Activated CD8-positive, alpha-beta memory T cell treated with anti-CD3 and anti-CD28 coated beads for 4 hours (primary cell): ENCODE measurements around the gene NDUFAF3.
"Not testable (repeated sequence)": the region's sequence is repeated elsewhere in the genome, so short reads cannot be mapped to it uniquely, and the experiment has no call there.

Source experiments
- DNase-seq, 2 donors: peaks; one replicate each; pipeline ENCODE4 v3.0.0-alpha.2; 2020; ENCODE audit warnings: low read depth in 2 of 2

The NDUFAF3 gene

DNA sequence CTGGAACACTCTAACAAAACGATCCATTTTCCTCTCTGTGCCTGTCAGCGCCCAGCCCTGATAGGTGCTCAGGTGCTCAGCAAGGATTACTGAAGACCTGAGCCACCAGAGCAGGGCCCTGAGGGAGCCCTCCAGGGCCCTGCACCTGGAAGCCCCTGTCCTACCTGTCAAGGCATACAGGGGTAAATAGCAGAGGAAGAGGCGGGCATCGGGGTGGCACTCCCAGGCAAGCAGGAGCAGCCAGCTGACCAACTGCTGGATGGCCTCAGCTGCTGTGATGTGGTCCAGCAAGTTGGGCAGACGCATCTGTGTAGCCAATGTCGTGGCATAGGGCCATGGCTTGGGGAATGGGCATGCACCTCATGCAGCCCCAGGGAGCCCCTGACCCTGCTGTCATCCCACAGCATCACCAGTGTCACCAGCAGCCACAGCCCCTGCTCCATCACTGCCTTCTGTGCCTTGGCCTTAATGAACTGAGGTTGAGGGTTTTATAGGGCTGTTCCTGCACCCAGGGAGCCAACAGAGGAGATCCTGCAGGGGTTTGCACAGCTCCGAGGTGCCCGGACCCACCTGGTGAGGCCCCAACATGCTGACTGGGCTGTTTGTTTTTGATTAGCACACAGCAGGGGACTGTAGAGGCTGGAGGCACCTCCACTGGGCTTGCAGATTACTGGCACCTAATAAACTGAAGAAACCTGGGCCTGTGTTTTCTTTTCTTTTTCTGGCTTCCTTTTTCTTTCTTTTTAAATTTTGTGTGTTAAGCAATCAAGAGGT lies 22.6 kb upstream of the NDUFAF3 start:
- DNase-seq = no peak

DNA sequence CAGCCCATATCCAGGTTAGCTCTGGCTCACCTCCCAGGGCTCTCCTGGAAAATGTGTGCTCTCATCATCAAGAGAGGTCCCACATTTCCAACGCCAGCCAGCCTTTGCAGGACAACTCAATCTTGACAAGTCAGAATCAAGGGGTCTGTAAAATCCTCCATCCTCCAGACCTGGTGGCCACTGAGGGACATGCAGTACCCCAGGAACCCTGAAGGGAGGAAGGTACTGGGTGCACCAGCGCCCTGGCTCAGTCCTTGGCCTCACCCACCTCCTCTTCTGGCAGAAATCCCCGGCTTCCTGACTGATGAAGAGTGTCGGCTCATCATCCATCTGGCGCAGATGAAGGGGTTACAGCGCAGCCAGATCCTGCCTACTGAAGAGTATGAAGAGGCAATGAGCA lies 20.8 kb upstream of the NDUFAF3 start:
- DNase-seq = no peak

DNA sequence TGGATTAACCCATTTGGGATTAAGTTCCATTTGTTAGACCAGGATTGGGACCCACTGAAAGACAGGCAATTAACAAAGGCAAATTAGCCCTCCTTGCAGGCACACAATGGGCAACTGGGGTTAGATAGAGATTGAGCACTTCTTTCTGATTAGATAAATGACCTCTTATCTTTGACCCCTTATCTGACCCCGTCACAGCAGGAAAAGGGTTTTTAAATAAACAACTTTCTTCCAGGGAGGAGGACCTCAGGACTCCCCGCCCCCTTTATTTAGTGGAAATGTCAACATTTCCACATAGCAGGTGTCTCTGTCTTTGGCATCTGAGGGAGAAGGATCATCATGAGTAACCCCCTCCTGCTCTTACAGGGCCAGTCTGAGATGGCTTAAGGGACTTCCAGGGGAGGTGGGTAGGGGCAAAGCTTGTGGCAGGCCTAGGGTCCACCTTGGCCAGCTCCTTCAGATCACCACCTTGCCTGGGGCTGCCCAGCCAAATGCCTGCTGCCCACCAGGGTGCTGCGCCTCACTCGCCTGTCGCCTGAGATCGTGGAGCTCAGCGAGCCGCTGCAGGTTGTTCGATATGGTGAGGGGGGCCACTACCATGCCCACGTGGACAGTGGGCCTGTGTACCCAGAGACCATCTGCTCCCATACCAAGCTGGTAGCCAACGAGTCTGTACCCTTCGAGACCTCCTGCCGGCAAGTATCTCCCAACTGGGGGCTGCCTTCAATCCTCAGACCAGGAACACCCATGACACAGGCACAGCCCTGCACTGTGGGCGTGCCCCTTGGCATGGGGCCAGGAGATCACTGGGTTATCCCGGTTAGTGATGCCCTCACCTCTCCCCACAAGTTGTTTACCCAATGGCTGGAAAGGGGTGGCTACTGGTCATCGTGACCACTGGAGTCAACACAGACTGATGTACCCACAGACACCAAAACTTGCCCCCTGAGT lies 17.3 kb upstream of the NDUFAF3 start:
- DNase-seq = no peak

DNA sequence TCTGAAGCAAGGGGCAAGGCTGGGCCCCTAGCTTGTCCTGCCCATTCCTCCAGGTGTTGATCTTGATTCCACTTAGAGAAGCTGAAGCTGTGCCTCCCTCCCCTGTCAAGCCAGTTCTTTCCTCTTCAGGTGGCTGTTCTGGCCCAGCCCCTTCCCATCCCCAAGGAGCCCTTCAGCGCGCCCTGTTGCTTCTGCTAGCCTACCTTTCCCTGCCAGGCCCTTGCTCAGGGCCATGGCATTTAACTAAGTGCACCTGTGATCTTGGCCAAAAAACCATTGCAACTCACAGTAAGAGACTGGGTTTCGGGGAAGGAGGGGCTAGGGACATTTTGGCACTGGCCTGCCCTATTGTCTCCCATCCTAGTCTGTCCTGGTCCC lies 16.6 kb upstream of the NDUFAF3 start:
- no peak for DNase-seq

- DNase-seq = no peak
Measured at GRCh38 chr3:49005998-49006397, 15.9 kb upstream of the NDUFAF3 start.

DNA sequence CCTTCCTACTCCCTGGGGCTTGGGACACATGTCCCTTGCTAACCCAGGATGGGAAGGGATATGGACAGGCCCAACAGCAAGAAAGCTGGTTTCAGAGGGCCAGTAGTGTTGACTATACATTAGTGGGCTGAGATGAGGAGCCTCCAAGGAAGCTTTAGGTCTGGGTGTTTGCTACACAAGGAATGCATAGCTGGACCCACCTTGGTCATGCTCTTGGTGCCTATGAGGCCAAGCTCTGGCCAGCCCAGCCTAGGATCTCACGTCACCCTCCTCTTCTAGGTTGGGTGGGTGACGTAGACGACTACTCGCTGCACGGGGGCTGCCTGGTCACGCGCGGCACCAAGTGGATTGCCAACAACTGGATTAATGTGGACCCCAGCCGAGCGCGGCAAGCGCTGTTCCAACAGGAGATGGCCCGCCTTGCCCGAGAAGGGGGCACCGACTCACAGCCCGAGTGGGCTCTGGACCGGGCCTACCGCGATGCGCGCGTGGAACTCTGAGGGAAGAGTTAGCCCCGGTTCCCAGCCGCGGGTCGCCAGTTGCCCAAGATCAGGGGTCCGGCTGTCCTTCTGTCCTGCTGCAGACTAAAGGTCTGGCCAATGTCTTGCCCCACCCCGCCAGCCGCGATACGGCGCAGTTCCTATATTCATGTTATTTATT lies 15.4 kb upstream of the NDUFAF3 start:
- no peak for DNase-seq

- peak; percentile 91 to 97 for DNase-seq
Measured at GRCh38 chr3:49007068-49007770, 14.7 kb upstream of the NDUFAF3 start, which contains the start of gene WDR6. WDR6 (plus strand) TSS chr3:49007391; CDS start chr3:49007432, 41 bp downstream.

GRCh38 chr3:49007771-49008528 lies 14.0 kb upstream of the NDUFAF3 start:
- DNase-seq = peak; percentile 80 to 86

DNA sequence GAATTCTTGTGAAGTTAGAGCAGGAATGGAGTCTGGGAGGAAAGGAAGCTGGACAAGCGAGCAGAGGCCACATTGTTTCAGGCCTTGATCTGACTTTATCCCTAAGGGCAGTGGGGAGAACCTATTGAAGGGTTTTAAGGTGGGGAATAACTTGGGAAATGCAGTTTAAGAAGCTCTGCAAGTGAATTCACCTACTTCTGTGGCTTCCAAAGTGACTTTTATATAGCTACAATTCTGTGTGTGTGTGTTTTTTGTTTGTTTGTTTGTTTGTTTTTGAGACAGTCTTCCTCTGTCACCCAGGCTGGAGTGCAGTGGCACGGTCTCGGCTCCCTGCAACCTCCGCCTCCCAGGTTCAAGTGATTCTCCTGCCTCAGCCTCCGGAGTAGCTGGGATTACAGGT lies 13.3 kb upstream of the NDUFAF3 start:
- DNase-seq = not testable (repeated sequence)

GRCh38 chr3:49009396-49009795 lies 12.5 kb upstream of the NDUFAF3 start:
- no peak for DNase-seq

GRCh38 chr3:49012441-49013017 lies 9.4 kb upstream of the NDUFAF3 start:
- no peak for DNase-seq

- no peak for DNase-seq
Measured at GRCh38 chr3:49013113-49013737, 8.7 kb upstream of the NDUFAF3 start.

DNA sequence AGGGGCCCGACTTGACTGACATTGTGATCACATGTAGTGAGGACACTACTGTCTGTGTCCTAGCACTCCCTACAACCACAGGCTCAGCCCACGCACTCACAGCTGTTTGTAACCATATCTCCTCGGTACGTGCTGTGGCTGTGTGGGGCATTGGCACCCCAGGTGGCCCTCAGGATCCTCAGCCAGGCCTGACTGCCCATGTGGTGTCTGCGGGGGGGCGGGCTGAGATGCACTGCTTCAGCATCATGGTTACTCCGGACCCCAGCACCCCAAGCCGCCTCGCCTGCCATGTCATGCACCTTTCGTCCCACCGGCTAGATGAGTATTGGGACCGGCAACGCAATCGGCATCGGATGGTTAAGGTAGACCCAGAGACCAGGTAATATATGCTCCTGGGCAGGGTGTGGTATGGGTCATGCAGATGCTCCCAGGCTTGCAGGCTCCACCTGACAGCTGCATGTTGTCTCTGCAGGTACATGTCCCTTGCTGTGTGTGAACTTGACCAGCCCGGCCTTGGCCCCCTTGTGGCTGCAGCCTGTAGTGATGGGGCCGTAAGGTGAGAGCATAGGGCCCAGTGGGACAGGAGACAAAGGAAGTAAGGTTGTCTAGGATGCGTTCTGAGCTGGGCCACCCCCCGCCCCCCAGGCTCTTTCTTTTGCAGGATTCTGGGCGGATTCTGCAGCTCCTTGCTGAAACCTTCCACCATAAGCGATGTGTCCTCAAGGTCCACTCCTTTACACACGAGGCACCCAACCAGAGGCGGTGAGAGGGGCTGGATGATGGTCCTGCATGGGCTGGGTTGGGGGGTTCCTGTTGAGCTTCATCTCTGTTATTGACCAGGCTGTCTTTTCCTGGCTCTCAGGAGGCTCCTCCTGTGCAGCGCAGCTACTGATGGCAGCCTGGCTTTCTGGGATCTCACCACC lies 7.9 kb upstream of the NDUFAF3 start:
- no peak for DNase-seq

- no peak for DNase-seq
Measured at GRCh38 chr3:49015072-49015471, 6.8 kb upstream of the NDUFAF3 start.

DNA sequence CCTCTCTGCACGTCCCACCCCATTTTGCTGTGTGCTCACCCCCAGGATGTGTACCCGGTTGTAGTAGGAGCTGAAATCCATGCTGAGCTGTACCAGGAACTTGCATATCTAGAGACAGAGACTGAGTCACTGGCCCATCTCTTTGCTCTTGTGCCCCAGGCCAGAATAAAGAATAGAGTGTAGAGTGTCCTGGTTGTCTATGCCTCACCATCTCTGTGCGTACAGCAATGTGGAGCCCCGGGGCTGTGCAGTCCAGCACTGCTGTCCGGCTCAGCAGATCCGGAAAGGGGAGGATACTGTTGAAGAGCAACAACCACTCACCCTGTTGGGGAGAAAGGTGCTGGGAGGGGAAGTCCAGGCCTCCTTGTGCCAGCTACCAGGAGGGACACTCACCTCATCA lies 6.2 kb upstream of the NDUFAF3 start:
- DNase-seq = no peak

- DNase-seq = no peak
Measured at GRCh38 chr3:49016414-49017228, 5.3 kb upstream of the NDUFAF3 start.

DNA sequence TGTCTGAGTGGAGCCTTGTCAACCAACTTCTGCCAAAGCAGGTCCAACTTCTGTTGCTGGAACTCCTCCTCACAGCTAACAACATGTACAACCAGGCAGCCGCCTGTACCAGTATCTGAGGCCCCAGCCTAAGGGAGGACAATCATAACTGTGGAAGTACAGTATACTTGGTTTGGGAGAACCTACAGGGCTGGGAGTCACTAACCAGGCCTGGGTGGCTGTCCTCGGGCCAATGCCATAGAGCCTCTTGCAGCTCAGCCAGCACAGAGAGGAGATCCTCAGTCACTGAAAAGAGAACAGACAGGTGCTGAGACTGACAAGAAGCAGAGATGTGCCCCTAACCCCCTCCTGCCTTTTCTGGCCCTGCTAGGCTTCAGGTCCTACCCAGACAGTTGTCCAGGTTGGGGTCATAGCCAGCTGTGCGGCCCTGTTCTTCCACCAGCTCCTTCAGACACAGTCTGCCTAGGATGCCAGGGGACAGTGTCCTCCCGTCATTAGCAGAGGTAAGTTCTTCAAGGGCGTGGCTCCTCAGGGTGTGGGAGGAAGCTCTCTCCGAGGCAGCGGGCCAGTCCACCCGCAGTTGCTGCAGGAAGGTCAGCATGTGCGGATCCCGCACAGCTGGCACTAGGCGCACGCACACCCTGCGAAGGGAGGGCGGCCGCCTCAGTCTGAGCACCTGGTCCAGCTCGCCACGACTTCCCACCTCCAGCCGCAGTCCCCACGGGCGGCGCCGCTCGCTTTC lies 4.5 kb upstream of the NDUFAF3 start:
- DNase-seq = no peak
